ENCODE results near the gene PHLPP1. TPM values are rescaled to one million over a fixed set of nuclear protein-coding genes. Genes with fewer than 3 reads are reported as not detected.

Gene PHLPP1
- polyA plus RNA-seq, 1 donor: 11.6 TPM

DNA sequence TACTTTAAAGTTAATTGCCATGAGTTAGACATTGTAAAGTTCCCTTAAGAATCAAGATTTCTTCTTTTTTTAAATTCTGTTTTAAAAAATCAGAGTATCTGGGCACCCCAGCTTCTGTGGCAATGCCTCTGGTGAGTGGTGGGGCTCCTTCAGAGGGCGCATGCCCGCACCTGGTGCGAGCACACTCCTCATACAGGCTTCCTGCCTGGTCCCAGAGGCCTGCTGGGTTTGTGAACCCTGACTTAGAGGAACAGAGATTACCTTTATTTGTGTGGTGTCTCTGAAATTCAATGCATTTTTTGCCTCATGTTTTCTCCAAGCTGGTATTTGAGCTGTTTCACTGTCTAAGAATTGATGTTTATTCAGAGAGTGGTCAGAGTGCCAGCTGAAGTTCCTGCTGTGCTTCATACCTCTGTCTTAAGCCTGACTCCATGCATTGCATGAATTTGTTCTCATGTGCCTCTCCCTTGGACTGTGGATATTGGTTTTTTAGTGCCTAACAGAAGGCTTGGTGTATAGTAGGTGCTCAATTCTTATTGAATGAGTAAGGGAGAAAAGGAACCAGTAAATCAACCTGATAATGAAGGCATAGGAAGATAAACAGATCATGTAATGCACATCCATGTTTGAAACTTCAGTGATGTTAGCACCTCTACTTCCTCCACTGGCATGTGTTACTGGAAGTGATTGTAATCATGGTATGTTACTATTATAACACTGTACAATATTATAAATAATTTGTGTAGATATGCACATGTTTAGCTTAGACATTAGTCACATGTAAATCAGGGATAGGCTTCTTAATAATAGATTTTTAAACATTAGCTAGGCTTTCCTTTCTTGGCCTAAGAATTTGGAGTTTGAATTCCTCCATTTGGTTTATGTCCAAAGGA is 29.0 kb downstream of the PHLPP1 start:
- DNase-seq: no peak

DNA sequence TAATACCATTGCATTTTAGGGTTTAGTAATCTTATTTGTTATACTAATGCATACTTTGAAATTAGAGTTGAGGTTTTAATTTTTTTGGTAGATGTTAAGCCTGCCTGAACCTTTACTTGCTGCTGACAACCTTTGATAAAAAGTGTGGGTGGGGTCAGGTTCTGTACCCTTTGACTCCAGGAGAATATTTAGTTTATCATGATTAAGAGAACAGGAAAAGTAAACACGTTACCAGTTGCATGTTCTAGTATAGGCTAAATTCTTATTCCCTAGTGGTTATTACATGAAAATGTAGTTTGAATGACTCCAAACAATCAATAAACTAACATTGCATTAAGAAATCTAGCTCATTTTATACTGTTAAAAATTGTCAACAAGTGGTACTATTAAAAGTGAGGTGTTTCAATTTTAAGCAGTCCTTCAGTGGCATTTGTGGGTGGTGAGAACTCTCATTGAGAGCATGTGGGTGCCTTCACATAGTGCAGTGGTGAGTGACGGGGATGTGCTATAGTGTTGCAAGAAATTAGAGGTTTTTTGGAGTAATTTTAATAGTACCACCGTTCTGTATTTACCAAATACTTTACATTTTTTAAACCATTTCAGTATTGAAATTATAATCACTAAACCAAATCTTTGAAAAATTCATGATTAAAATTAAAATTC is 29.9 kb downstream of the PHLPP1 start:
- DNase-seq: no peak

GRCh38 chr18:62749389-62749788 is 34.0 kb downstream of the PHLPP1 start:
- no peak for DNase-seq

DNA sequence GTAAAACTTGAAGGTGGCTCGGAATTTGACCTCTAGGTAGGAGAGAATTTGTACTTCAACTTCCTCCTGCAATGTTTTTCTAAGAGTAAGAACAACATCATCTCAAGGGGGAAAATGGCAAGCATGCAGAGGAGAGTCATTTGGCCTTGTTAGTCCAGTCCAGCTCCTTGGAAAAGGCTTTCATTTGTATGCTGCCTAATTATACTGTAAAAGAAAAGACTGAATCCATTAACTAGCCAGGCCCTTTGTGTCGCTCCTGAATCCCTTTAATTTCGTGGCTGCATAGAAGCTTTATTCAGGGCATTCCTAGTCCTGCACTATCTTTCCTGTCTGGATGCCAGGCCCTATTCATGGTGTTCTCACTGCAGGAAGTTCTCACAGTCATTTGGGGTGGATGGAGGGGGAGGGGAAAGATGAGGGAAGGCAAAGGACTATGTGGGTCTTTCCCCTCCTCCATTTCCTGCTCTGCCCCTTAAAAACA is 36.0 kb downstream of the PHLPP1 start:
- DNase-seq: no peak

DNA sequence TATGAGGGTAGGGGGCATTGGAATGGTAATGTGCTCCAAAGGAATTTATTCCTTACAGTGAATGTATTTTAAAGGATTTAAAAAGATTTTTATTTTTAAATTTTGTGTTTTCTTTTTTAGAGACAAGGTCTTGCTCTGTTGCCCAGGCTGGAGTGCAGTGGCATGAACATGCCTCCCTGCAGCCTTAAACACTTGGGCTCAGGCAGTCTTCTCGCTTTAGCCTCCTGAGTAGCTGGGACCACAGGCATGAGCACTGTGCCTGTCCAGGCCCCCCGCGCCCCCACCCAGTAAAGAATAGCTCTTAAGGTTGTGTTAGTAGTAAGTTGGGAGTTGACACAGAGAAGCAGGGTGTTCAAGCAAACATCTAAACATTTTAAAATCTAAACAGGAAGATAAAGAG is 36.6 kb downstream of the PHLPP1 start:
- DNase-seq: no peak

- no peak for DNase-seq
These were observed 38.7 kb downstream of the PHLPP1 start for GRCh38 chr18:62754026-62754425.

GRCh38 chr18:62755454-62755853 is 40.1 kb downstream of the PHLPP1 start:
- no peak for DNase-seq

DNA sequence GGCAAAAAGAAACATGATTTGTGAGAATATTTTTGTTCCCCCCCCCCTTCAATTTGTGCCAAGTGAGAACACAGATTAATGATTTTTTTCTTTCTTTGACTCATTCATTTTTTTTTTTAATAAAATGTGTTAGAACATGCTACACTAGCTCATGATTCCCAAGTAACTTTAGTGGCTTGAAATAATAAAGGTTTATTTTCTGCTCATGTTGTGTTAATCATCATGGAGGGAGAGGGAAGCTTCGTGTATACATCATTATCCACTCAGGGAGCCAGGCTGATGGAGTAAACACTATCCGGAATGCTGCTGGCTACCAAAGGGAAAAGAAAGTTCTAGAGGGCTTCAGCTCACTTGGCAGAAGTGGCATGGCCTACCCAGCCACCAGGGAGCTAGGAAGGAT is 40.6 kb downstream of the PHLPP1 start:
- no peak for DNase-seq

DNA sequence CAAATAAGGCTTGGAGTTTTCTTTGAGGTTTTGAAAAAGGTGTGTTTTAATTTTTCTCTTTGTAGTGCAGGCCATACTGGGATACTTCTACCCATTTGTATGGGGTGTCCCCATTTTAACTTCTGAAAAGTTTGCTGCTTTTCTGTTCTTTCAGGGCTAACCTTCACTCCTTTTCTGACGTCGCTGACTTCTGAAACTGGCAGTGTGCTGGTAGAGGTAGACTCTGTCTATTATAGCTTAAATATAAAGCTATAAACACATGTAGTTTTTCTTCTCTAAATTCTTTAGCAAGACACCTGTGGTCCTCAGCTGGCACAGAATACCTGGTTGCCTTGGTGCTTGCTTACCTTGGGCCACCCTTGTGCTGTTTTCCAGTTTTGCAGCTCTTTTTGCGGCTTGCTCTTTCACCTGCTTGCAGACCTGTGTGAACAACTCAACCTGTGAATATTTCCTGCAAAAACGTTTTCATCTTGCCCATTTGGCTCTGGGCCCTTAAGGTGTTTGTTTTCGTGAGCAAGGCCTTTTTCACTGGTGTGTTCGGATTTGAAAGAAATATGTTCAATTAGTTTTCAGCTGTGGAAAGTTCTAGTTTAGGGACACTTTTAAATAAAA is 42.2 kb downstream of the PHLPP1 start:
- no peak for DNase-seq

DNA sequence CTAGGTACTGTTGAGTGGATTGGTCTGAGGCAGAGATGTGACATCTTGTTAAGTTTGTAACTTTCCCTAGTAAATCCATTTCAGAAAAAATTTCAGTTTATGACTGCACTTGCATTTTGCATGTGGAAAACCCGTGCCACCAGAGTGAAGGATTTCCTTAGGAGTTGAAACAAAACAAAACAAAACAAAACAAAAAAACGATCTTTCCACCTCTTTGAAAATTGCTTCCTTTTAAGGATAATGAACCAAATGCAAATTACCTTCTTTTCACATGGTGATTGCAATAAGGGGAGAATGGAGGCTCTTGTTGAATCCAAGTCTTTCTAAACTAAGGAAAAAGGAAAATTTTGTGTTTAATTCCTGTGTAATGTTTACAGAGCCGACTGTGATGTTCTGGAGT is 43.2 kb downstream of the PHLPP1 start:
- no peak for DNase-seq

- no peak for DNase-seq
These were observed 44.5 kb downstream of the PHLPP1 start for GRCh38 chr18:62759704-62760402.

- no peak for DNase-seq
These were observed 45.0 kb downstream of the PHLPP1 start for GRCh38 chr18:62760403-62760734.

- no peak for DNase-seq
These were observed 47.8 kb downstream of the PHLPP1 start for GRCh38 chr18:62763101-62763521.

GRCh38 chr18:62766266-62766665 is 50.9 kb downstream of the PHLPP1 start:
- DNase-seq: no peak

DNA sequence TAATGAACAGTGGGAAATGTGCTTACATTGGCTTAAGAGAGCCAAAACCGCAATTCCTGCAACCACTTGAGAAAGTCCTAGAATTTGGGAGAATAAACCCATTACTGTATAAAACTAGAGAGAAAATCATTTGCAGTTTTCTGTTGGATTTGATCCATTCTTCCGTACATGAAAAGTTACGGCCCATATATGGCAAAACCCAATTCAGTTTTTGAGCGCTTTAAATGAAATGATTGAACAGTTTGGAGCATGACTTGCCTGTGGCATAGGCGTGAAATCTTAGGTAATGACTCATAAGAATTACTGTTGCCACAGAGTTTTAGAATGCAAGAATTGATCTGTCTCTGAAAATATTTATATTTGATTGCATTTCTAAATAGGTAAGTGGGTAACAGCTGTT is 52.0 kb downstream of the PHLPP1 start:
- no peak for DNase-seq

DNA sequence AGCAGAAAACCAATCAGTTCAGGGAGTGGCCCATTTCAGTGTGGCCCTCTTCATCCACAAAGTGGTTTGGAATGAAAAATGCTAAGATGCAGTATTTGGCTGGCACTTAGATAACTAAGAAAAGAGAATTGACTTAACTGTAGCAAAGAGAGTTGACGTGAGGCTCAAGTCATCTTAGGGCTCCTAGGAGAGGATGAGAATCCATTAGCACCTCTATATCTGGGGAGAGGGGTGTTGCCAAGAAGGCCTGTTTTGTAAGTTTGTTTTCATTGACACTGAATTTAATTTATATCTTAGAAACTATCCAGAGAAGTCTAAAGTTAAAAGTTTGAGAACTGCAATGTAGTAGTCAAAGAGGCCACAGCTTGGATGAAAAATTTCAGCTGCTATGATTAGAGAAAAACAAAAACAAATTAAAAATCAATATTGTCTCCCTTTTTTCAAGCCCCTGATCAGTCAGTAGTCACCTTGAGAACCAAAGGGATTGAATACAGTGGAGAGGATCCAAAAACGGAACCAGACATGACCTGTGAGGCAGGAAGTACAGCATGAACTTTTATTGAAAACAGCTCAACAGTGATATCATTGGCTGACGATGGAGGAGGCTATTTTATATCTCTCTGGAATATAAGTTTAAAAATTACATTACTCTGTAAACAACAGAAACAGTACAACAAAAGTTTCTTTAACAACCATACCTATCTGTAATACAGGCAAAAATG is 52.7 kb downstream of the PHLPP1 start:
- no peak for DNase-seq

DNA sequence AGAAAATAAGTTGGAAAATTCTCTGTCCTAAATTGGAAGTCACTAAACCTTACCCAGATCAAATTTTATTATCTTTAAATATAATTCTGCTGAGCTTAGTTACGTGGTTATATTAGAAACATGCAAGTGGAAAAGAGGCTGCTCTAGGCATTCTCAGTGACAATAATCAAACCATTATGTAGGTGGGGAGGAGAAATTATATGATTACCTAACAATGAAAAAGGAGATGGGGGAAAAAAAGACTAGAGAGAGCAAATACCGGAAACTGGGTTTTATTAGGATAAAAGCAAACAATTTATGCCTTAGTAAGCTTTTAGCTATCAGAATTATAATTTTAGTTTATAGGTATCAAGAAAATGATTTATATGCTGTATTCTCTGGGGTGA is 53.2 kb downstream of the PHLPP1 start:
- no peak for DNase-seq

DNA sequence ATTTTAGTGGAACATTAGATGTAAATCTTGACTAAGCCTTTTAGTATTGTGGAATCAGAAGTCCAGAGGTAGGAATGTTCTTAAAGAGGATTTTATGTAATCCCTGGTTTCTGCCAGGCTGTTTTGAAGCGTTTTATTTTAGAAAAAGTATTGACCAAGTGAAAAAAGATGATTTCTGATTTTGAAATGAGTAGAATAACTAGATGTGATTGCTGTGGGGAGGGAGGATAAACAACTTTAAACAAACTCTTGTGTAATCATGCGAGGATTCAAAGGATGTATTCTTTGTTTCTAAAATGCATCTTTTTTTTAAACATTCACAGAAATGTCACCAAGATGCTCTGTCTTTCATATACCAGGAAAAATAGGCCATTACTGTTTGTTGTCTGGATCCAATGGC is 53.9 kb downstream of the PHLPP1 start:
- no peak for DNase-seq

GRCh38 chr18:62771494-62772270 is 56.3 kb downstream of the PHLPP1 start:
- DNase-seq: no peak

GRCh38 chr18:62772860-62773584 is 57.7 kb downstream of the PHLPP1 start:
- no peak for DNase-seq

DNA sequence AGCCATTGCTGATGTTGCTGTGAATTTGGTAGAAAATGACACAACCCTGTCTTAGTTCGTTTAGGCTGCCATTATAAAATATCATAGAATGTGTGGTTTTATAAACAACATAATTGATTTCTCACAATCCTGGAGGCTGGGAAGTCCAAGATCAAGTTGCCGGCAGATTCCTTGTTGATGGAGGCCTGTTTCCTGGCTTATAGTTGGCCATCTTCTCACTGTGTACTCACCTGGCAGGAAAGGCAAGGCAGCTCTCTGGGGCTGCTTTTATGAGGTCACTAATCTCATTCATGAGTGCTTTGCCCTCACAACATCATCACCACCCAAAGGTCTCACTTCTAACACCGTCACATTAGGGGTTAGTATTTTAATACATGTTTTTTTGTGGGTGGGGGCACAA is 58.4 kb downstream of the PHLPP1 start:
- no peak for DNase-seq
